B cell (primary cell): ENCODE data around the gene KPNA4. TPM values are rescaled to one million over a fixed set of nuclear protein-coding genes. Genes with fewer than 3 reads are reported as not detected.

Experiments used
- ATAC-seq: fragments of 200-7000 bp; cut with Tn5 transposase; one replicate; pipeline ENCODE4 v1.10.0; 2021; ENCODE audit warnings: low read depth, mild to moderate bottlenecking, moderate number of reproducible peaks, moderate library complexity
- CTCF ChIA-PET: fragments of 350-600 bp; sonication (Branson Sonifier 250); formaldehyde crosslinking; loops from one replicate; lab custom pipeline; 2021; ENCODE audit warnings: antibody characterized with exemption, inconsistent platforms; lab: Charles Lee
- POLR2A ChIA-PET: fragments of 350-600 bp; sonication (Branson Sonifier 250); formaldehyde crosslinking; loops from one replicate; lab custom pipeline; 2021; ENCODE audit warnings: antibody characterized with exemption; lab: Charles Lee
- DNase-seq: peaks from one replicate; pipeline ENCODE4 v3.0.0; 2013
- H2AFZ ChIP-seq: 2 replicates; pipeline ENCODE4 v1.6.1; 2012; ENCODE audit warnings: mild to moderate bottlenecking, low read depth, low read length; ENCODE audit not compliant: insufficient read depth, poor library complexity, severe bottlenecking
- H3K27ac ChIP-seq, 2 donors: 1 replicate in 1 of 2; 2 replicates in 1 of 2; pipeline ENCODE4 v1.5.1; 2012 to 2013; ENCODE audit warnings: low read length in 2 of 2, mild to moderate bottlenecking in 2 of 2, moderate library complexity in 1 of 2
- H3K27me3 ChIP-seq, 4 experiments: fragments of 200-600 bp in 1 of 4; sonication (generic) in 1 of 4; replicated peaks in 1 of 4; 1 replicate in 2 of 4; 2 replicates in 2 of 4; pipeline versions ENCODE4 v1.6.1 to v1.7.0; 2013 to 2016; ENCODE audit warnings: low read length in 3 of 4, mild to moderate bottlenecking in 2 of 4, mixed read lengths in 1 of 4, moderate library complexity in 1 of 4; ENCODE audit not compliant: insufficient read depth in 4 of 4, control insufficient read depth in 3 of 4; ENCODE audit errors: control extremely low read depth in 1 of 4
- H3K36me3 ChIP-seq, 2 experiments: replicated peaks in 1 of 2; 1 replicate in 1 of 2; 2 replicates in 1 of 2; pipeline versions ENCODE4 v1.6.1 to v1.7.1; 2013; ENCODE audit warnings: low read length in 1 of 2; ENCODE audit not compliant: insufficient read depth in 2 of 2, control insufficient read depth in 1 of 2; ENCODE audit errors: control extremely low read depth in 1 of 2, extremely low read depth in 1 of 2
- H3K4me1 ChIP-seq, 2 donors: fragments of 200-600 bp in 1 of 2; sonication (generic) in 1 of 2; 1 replicate in 1 of 2; 2 replicates in 1 of 2; pipeline versions ENCODE4 v1.5.1 to v1.6.1; 2013 to 2017; ENCODE audit warnings: low read length in 2 of 2; ENCODE audit not compliant: control insufficient read depth in 2 of 2, insufficient read depth in 2 of 2
- H3K4me2 ChIP-seq: replicated peaks from 2 replicates; pipeline ENCODE3; 2012; ENCODE audit warnings: mild to moderate bottlenecking, low read depth, low read length; ENCODE audit not compliant: poor library complexity, severe bottlenecking
- H3K4me3 ChIP-seq, 5 experiments: fragments of 200-600 bp in 1 of 5; sonication (generic) in 1 of 5; 1 replicate in 3 of 5; 2 replicates in 2 of 5; pipeline versions ENCODE4 v1.5.1 to v1.7.0; 2011 to 2016; ENCODE audit warnings: low read length in 4 of 5, mild to moderate bottlenecking in 4 of 5, low read depth in 2 of 5, control low read depth in 1 of 5, moderate library complexity in 1 of 5; ENCODE audit not compliant: insufficient read depth in 1 of 5; ENCODE audit errors: control extremely low read depth in 1 of 5, extremely low read depth in 1 of 5
- H3K79me2 ChIP-seq: fragments of 200-600 bp; sonication (generic); one replicate; pipeline ENCODE4 v1.6.0; 2016; ENCODE audit warnings: low read length; ENCODE audit not compliant: control insufficient read depth, insufficient read depth
- H3K9ac ChIP-seq: fragments of 200-600 bp; sonication (generic); 2 replicates; pipeline ENCODE4 v1.6.1; 2017; ENCODE audit warnings: mild to moderate bottlenecking, low read length, moderate library complexity
- H3K9me3 ChIP-seq, 3 donors: one replicate each; pipeline versions ENCODE4 v1.6.1 to v1.7.1; 2013; ENCODE audit warnings: low read length in 2 of 3; ENCODE audit not compliant: control insufficient read depth in 2 of 3, insufficient read depth in 1 of 3; ENCODE audit errors: control extremely low read depth in 1 of 3
- H4K20me1 ChIP-seq: 2 replicates; pipeline ENCODE4 v1.6.0; 2012; ENCODE audit warnings: mild to moderate bottlenecking, low read length; ENCODE audit not compliant: insufficient read depth, control insufficient read depth, poor library complexity, severe bottlenecking
- H3K27ac Mint-ChIP-seq: one replicate; pipeline ENCODE4 v1.8.0; 2021; ENCODE audit warnings: mixed read lengths
- H3K27me3 Mint-ChIP-seq: one replicate; pipeline ENCODE4 v1.8.0; 2021; ENCODE audit warnings: mixed read lengths
- H3K4me1 Mint-ChIP-seq: one replicate; pipeline ENCODE4 v1.8.0; 2021; ENCODE audit warnings: mixed read lengths
- H3K4me3 Mint-ChIP-seq: one replicate; pipeline ENCODE4 v1.8.0; 2021; ENCODE audit warnings: mixed read lengths
- H3K9me3 Mint-ChIP-seq: one replicate; pipeline ENCODE4 v1.8.0; 2022; ENCODE audit warnings: mixed read lengths; ENCODE audit not compliant: insufficient read depth
- CTCF ChIP-seq: fragments of 200-600 bp; IDR thresholded peaks from one replicate; pipeline ENCODE4 v1.8.0; 2022; ENCODE audit warnings: antibody characterized with exemption, mild to moderate bottlenecking
- EZH2 ChIP-seq: IDR thresholded peaks from 2 replicates; pipeline ENCODE4 v1.6.1; 2012; ENCODE audit warnings: borderline replicate concordance, low read depth, mild to moderate bottlenecking, moderate library complexity, low read length; ENCODE audit not compliant: insufficient read depth, poor library complexity, severe bottlenecking
- WGBS: methylation state at CpG from one replicate; pipeline ENCODE4 v1.1.5; 2013; ENCODE audit warnings: missing lambda C conversion rate; ENCODE audit not compliant: insufficient coverage; 5-methylcytosine and 5-hydroxymethylcytosine counted together
- intact Hi-C: fragments of 100-400 bp; cut with micrococcal nuclease; formaldehyde crosslinking; loops from one replicate; pipeline ENCODE4 v1.10.0; 2022
- polyA plus RNA-seq: library from polyadenylated mRNA; depleted of rRNA; stranded (reverse); fragments of >200 nt; gene quantifications from 2 replicates; pipeline ENCODE4 v1.2.3, GENCODE V29; 2012
- total RNA-seq, 2 donors: library from RNA; stranded (reverse); fragments of 120-200 nt in 1 of 2; gene quantifications; 1 replicate in 1 of 2; 2 replicates in 1 of 2; pipeline versions ENCODE4 v1.2.3 to v1.2.4, GENCODE V29; 2013 to 2022

The KPNA4 gene
- total and polyA plus RNA-seq, 2 donors (not counting 1 experiment from before 2014, with no cell fraction given) = 9.6 to 55.1 TPM

- CTCF ChIA-PET = no interaction called here
- no peaks in the 10 kb centered on the region for H3K9me3 ChIP-seq
- no peak for ATAC-seq
- no peak overlapping the region for H3K27ac Mint-ChIP-seq
- POLR2A ChIA-PET = no interaction called here
- H3K27me3 Mint-ChIP-seq = peaks cover 5% of the 10 kb centered on the region
- H2AFZ ChIP-seq = no peak overlapping the region
- no peaks in the 10 kb centered on the region for H3K79me2 ChIP-seq
- H3K4me3 Mint-ChIP-seq = no peak overlapping the region
- no peaks in the 10 kb centered on the region for H3K4me1 ChIP-seq
- no peak overlapping the region for H3K4me2 ChIP-seq
- peaks cover 0 to 1% (median 0%) of the 10 kb centered on the region in 4 experiments for H3K27me3 ChIP-seq
- no peaks in the 10 kb centered on the region for H3K9me3 Mint-ChIP-seq
- H3K9ac ChIP-seq = no peak overlapping the region
- TF ChIP-seq EZH2 (no peak), CTCF (no peak)
- no peaks in the 10 kb centered on the region for H3K4me1 Mint-ChIP-seq
- WGBS = 95% methylated on average over 3 of the region's 5 CpGs
- H3K4me3 ChIP-seq = no peak overlapping the region
- H3K27ac ChIP-seq = no peak overlapping the region
- H3K36me3 ChIP-seq = no peaks in the 10 kb centered on the region
- DNase-seq = no peak
- no peaks in the 10 kb centered on the region for H4K20me1 ChIP-seq
- intact Hi-C loops = no loop called here
Measured at GRCh38 chr3:160478338-160478737, 87.0 kb downstream of the KPNA4 start.

GRCh38 chr3:160477750-160478149, 87.6 kb downstream of the KPNA4 start:
- Mint-ChIP-seq H3K27ac (no peak overlapping the region), H3K9me3 (no peaks in the 10 kb centered on the region), H3K27me3 (peaks cover 5% of the 10 kb centered on the region), H3K4me1 (no peaks in the 10 kb centered on the region), H3K4me3 (no peak overlapping the region)
- no peaks in the 10 kb centered on the region for H3K79me2 ChIP-seq
- H3K27ac ChIP-seq = no peak overlapping the region
- H3K9ac ChIP-seq = no peak overlapping the region
- POLR2A ChIA-PET = no interaction called here
- DNase-seq = no peak
- no peak overlapping the region for H3K4me2 ChIP-seq
- no peaks in the 10 kb centered on the region for H4K20me1 ChIP-seq
- peaks cover 0 to 4% (median 0%) of the 10 kb centered on the region in 4 experiments for H3K27me3 ChIP-seq
- CTCF ChIA-PET = no interaction called here
- H3K9me3 ChIP-seq = no peaks in the 10 kb centered on the region
- H3K36me3 ChIP-seq = no peaks in the 10 kb centered on the region
- no peak overlapping the region for H3K4me3 ChIP-seq
- TF ChIP-seq EZH2 (no peak), CTCF (no peak)
- no peak overlapping the region for H2AFZ ChIP-seq
- no peaks in the 10 kb centered on the region for H3K4me1 ChIP-seq
- 97% methylated on average over 5 of the region's 5 CpGs for WGBS
- no peak for ATAC-seq
- intact Hi-C loops = no loop called here
